ENCODE measurements around the gene PPM1M. TPM values are rescaled to one million over a fixed set of nuclear protein-coding genes. Genes with fewer than 3 reads are reported as not detected.

Gene PPM1M
- total and polyA plus RNA-seq, 8 donors = 7.9 to 44.9 (median 15.8) TPM

- TF ChIP-seq POLR2AphosphoS5 (IDR thresholded peaks at IDR 0.05) (no peak), EP300 (IDR thresholded peaks at IDR 0.05) (no peak), POLR2A (IDR thresholded peaks at IDR 0.05) (no peak)
- TF ChIP-seq, protein P1, sequence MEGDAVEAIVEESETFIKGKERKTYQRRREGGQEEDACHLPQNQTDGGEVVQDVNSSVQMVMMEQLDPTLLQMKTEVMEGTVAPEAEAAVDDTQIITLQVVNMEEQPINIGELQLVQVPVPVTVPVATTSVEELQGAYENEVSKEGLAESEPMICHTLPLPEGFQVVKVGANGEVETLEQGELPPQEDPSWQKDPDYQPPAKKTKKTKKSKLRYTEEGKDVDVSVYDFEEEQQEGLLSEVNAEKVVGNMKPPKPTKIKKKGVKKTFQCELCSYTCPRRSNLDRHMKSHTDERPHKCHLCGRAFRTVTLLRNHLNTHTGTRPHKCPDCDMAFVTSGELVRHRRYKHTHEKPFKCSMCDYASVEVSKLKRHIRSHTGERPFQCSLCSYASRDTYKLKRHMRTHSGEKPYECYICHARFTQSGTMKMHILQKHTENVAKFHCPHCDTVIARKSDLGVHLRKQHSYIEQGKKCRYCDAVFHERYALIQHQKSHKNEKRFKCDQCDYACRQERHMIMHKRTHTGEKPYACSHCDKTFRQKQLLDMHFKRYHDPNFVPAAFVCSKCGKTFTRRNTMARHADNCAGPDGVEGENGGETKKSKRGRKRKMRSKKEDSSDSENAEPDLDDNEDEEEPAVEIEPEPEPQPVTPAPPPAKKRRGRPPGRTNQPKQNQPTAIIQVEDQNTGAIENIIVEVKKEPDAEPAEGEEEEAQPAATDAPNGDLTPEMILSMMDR (IDR thresholded peaks at IDR 0.05) = no peak
Observed at GRCh38 chr3:52223449-52224408, 21.8 kb upstream of the PPM1M start.

GRCh38 chr3:52225452-52226228 is 19.9 kb upstream of the PPM1M start, which contains the start of gene TLR9:
TSS of gene TLR9 (minus strand) at chr3:52225645. CDS start at chr3:52225529, 116 bp downstream.
- intact Hi-C loops (cut with DNase I; ENCODE audit: low total_unique reads) = no loop called here
- Histone ChIP-seq H3K4me3 (no peak within 1 kb of the TSS), H3K36me3 (peaks cover 26 to 41% (median 36%) of the 10 kb centered on the region in 4 donors), H3K27ac (peak within 1 kb of the TSS in 1 of 5 donors; percentile 42), H3K27me3 (no peaks in the 10 kb centered on the region), H3K4me1 (peaks cover 1 to 22% (median 9%) of the 10 kb centered on the region in 4 donors), H3K9me3 (no peaks in the 10 kb centered on the region)
- TF ChIP-seq, protein P1 (IDR thresholded peaks at IDR 0.05) = no peak
- WGBS, 5 donors = 67 to 72% (median 70%) methylated on average over 9 of the region's 9 CpGs
- DNase-seq = peak in 1 of 2 donors; percentile 42

More at GRCh38 chr3:52223449-52224408, 21.8 kb upstream of the PPM1M start:
- WGBS, 5 donors = 94 to 95% (median 94%) methylated on average over 32 of the region's 32 CpGs
- H3K4me1 ChIP-seq = peaks cover 16 to 41% (median 27%) of the 10 kb centered on the region in 4 donors
- no peak overlapping the region for H3K4me3 ChIP-seq
- no peak overlapping the region for H3K27ac ChIP-seq
- DNase-seq = no peak
- intact Hi-C loops (cut with DNase I; ENCODE audit: low total_unique reads) = loop anchor here (5.0 kb wide), 1 partner anchor 119 kb away; no protein-coding TSS in a partner anchor
- peaks cover 7 to 21% (median 17%) of the 10 kb centered on the region in 4 donors for H3K36me3 ChIP-seq
- H3K27me3 ChIP-seq = no peaks in the 10 kb centered on the region
- H3K9me3 ChIP-seq = no peaks in the 10 kb centered on the region

- 76 to 100% (median 87%) methylated on average over 5 of the region's 5 CpGs for WGBS, 5 donors
- intact Hi-C loops (cut with DNase I; ENCODE audit: low total_unique reads) = no loop called here
- DNase-seq = peak in 1 of 2 donors; percentile 5
Observed at GRCh38 chr3:52226229-52226817, 19.2 kb upstream of the PPM1M start.

More at GRCh38 chr3:52226229-52226817, 19.2 kb upstream of the PPM1M start:
- H3K27me3 ChIP-seq = no peaks in the 10 kb centered on the region
- TF ChIP-seq EP300 (IDR thresholded peaks at IDR 0.05) = no peak
- TF ChIP-seq, protein P1 (IDR thresholded peaks at IDR 0.05) = no peak
- TF ChIP-seq POLR2AphosphoS5 (IDR thresholded peaks at IDR 0.05) = no peak
- no peak for TF ChIP-seq POLR2A (IDR thresholded peaks at IDR 0.05)
- peaks cover 0 to 16% (median 5%) of the 10 kb centered on the region in 4 donors for H3K4me1 ChIP-seq
- peak overlapping the region in 1 of 5 donors; percentile 42 for H3K27ac ChIP-seq
- no peak overlapping the region for H3K4me3 ChIP-seq
- H3K36me3 ChIP-seq = peaks cover 33 to 46% (median 43%) of the 10 kb centered on the region in 4 donors
- H3K9me3 ChIP-seq = no peaks in the 10 kb centered on the region

Data from stomach (tissue), 9 donors.